ENCODE data around the gene MCRIP1.
A peak's percentile ranks its signal among the peaks of the same experiment; 100 is the strongest.

The MCRIP1 gene

DNA sequence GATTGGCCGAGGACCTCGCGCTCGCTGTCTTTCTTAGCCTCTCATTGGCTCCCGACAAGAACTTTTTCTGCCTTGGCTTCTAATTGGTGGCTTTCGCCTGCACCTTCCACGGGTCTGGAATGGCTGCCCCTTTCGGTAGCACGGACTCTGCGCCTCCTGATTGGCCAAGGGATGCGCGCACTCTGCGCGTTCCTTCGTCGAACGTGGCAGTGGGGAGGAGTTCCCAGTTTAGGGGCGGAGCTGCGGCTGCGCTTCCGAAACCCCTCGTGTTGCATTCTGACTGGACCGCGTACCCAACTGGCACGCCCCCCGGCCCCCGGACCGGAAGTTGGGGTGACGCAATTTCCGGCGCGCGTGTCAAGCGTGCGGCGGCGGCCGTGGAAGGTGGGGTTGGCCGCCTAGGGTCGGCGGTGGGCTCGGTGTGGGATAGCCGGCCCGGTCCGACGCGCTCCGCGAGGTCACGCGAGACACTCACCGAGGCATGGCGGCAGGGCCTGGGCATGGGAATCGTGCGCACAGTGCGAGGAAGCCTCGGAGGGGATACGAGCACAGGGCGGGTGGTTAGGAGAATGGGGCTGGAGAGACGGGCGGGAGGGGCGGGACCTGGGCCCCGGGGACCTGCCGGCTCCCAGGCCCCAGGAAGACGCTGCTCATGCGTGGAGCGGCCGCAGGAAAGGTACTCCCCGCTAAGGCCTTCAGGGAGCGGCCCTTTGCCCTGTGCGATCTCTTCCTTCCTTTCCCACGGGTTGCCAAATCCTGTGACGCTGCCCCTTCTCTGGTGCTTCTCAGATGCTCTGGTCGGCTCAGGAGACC is 27.9 kb upstream of the MCRIP1 start:
- peak; percentile 99 for DNase-seq

DNA sequence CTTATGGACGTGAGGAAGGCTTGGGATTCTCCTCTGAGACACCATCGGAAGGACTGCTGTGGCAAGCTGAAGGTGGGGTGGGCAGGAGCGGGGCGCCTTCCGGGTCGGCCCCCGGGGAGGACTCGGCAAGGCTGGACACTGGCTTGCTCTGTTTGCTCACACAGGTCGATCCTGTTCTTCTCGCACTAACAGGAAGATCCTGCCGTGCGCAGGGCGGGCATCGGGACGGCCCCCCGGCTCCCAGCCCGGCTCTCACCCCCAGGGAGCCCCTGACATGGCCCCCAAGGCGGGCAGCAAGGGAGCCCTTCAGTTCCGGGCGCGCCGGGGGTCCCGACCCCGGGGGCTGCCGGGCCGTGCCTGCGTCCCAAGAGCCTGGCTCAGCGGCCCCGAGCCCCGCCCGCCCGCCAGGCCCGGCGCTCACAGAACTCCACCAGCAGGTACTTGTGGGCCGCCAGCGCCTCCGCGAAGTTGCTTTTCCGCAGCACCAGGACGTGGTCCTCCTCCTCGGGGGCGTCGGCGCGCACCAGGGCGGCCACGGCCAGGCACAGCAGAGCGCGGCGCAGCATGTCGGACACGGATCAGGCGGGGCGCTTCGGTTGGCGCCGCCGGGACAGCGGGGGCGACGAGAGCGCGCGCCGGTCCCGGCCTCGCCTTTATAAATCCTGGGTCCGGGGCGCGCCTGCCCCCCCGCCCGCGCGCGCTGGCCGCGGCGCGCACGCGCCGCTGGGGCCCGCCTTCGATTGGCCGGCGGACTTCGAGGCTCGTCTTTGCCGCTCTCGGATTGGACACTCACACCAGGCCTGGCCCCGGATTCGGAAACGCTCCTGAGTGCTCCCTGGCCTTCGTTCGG is 27.0 kb upstream of the MCRIP1 start, which contains the start of gene P4HB:
TSS of gene P4HB (minus strand) at position 630 of the 850 bp plus-strand sequence. CDS start at position 566, 64 bp downstream.
- peak; percentile 96 for DNase-seq

DNA sequence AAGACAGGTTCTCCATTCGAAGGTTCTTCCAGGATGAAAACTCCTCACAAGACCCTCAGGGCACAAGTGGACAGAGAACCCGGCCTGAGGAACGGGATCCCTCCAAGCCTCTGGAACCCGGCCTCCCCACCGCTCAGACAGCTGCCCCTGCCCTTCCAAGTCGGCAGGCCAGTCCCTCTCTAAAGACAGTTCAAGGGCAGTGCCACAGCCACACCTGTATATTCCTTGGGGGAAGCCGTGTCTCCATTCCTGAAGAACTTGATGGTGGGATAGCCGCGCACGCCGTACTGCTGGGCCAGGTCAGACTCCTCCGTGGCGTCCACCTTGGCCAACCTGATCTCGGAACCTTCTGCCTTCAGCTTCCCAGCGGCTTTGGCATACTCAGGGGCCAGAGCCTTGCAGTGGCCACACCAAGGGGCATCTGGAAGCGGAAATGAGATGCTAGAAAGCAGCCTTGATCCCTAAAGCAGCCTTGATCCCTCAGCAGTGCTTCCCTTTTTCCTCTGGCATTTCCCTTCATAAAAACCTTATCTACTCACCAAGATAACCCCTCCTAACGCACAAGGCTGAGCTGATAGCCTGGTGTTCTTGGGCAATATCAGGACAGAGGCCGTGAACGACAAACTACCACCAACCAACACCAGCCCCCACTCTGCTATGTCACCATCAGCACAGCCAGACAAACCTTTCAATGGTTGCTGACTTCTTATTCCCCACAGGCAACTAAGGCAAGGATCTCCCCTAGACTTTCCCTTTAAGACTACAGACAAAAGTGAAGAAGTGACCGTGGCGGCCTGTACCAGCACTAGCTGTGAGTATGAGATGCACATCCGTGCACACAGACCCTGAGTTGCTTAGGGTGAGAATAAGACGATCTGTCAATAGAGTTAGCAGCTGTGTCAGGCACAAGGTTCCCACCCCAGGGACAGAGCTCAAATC is 26.1 kb upstream of the MCRIP1 start:
- DNase-seq, result no peak

DNA sequence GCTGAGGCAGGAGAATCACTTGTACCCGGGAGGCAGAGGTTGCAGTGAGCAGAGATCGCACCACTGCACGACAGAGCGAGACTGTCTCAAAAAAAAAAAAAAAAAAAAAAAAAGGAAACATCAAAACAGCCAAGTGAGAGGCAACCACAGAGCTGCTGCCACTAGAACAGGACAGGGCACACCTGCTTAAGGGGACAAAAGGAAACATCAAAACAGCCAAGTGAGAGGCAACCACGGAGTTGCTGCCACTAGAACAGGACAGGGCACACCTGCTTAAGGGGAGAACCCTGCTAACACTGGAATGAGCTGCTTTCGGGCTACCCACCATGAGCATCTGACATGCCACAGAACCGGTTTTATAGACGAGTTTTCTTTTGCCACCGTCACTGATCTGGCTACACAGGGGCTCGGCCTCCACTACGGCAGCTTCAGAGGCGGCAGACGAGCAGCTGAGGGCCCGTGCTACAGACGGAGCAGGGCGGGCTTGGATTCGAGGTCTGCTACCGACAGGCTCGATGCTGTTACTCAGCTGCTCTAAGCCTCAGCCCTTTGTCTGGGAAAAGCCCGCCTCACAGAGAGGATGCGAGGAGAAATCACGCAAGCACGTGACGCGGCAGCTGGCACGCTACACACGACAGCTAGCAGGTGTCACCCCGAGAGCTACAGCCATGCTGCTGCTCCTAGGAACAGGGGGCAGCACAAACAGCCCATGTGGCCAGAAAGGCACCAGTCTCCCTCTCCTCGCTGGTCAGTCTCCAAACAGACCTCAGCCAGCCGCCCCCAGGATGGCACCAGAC is 25.3 kb upstream of the MCRIP1 start:
- DNase-seq, result no peak

DNA sequence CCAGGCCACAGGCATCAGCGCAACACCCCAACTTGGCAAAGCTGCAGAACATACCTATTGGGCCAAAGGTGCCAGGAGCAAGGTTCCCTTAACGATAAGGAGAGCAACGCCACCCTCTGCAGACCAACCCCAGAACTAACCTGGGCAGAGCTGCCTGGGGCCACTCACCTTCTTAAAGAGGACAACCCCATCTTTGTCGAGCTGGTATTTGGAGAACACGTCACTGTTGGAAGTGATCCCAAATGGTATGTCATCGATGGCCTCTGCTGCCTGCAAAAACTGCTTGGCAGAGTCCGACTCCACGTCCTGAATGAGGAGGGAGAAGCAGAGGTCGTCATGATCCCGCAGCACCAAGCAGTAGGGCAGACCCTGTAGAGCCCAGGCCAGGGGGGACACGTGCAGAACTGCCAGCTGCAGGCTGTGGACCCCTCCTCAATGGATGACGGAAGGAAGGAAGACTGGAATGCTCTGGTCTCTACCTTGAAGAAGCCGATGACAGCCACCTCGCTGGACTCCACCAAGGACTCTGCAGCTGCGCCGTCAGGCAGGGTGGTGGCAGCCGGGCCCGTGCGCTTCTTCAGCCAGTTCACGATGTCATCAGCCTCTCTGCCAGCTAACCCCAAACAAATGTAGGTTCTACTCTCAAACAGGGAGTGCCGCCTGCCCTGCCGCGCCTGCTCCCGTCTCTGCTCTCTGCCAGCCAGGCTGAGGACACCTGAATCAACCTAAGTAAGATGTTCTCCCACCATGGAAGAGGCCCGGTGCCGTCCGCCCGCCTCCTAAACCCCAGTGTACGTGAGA is 22.1 kb upstream of the MCRIP1 start:
- no peak for DNase-seq

- no peak for DNase-seq
Measured at GRCh38 chr17:81852237-81852636, 19.1 kb upstream of the MCRIP1 start.

DNA sequence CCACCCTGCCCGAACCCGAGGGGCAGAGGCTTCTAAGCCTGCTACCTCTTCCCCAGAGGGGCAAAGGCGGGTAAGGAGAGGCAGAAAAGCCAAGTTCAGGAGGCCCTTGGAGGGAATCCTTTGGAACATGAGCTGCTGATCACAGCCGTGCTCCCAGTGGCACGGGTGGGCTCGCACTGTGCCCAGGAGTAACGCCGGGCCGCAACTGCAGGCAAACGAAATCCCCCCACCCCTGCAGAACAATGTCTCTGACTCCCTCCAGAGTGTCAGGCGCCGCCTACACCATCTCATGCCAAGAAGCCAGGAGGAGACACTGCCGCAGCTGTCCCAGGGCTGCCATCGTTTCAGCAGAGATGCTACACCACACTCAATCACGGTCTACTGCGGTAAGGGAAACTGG is 18.3 kb upstream of the MCRIP1 start:
- DNase-seq, result no peak

GRCh38 chr17:81849457-81849856 is 16.4 kb upstream of the MCRIP1 start:
- no peak for DNase-seq

GRCh38 chr17:81846743-81847689 is 13.9 kb upstream of the MCRIP1 start:
- no peak for DNase-seq

GRCh38 chr17:81845881-81846742 is 13.0 kb upstream of the MCRIP1 start:
- DNase-seq, result no peak

- DNase-seq, result no peak
Measured at GRCh38 chr17:81845361-81845760, 12.3 kb upstream of the MCRIP1 start.

- no peak for DNase-seq
Measured at GRCh38 chr17:81844887-81845286, 11.8 kb upstream of the MCRIP1 start.

DNA sequence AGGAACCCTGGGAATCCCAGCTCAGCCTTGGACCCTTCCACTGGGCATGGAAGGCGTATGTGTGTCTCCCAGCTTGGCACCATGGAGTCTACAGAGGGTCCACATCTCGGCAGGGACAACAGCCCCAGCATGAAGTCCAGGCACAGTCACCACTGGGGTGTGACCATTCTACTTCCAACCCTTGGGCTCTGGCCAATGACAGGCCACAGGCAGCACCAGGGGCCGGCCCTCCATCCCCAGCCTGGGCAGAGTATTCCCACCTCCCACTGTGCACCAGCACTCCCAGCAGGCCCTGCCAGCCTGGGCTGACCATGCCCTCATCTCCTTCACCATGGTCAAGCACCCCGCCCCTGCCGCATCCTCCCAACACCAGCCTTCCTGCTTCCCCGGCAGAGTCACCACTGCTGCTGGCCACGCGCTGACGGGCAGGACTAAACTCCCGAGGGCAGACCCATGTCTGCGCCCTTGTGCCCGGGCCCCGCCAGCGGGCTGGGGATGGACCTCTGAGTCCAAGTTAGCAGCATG is 11.3 kb upstream of the MCRIP1 start:
- DNase-seq, result no peak

DNA sequence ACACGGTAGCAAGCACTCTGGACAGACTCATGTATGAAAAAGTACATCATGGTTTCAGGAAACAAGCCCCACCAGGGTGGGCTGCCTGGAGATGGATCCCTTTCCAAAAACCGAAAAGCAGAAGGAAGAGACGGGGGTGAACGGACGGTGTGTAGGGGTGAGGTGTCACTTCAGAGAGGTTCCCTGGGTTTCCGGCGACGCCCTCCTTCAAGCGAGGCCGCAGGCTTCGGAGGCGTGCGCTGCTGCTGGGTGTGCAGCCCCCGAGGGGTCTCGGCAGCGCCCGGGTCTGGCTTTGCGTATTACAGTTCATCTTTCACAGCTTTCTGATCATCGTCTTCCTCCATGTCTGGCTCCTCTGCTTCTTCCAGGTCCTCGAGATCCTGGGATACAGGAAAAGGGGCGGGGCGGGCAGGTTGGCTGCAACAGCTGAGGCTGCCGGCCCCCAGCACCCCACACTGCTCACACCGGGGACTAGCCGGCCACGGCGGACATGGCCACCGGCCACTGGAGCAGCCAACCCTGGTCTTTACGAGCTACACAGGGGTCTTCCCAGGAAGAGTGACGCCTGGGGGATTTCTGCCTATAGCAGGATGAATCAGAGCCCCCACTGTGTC is 10.7 kb upstream of the MCRIP1 start:
- no peak for DNase-seq

DNA sequence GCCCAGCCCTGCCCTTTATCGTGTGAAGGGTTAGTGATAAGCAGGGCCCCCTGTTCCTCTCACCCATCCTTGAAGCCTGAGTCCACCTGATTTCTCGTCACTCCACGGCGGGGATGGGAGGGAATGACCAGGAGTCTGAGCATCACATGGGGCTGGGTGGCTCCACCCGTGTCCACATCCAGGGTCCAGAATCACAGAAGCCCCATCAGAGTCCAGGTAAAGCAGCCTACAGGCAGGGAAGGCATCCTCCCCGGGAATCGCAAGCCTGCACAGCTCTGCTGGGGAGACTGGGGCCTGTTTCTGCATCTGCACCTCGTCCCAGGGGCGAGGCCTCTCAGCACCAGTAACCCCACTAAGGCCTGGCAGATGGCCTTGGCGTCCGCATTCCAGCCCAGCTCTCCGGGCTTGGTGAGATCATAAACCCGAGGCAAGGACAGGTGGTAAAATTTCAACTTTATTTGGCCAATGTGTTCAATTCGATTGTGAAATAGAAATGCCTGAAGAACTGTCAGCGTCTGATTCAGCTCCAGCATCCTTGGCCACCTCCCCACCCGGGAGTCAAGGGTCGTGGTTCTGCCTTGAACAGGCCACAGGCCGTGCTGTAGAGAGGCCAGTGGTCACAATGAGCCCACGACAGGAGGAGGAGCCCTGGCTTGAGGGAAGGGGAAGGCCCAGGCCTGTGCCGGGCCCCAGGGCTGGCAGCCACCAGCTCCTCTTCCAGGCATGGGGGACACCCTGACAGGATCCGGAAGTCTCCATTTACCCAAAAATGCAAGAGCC is 9.8 kb upstream of the MCRIP1 start:
- DNase-seq, result no peak

GRCh38 chr17:81842378-81842724 is 9.3 kb upstream of the MCRIP1 start:
- no peak for DNase-seq

DNA sequence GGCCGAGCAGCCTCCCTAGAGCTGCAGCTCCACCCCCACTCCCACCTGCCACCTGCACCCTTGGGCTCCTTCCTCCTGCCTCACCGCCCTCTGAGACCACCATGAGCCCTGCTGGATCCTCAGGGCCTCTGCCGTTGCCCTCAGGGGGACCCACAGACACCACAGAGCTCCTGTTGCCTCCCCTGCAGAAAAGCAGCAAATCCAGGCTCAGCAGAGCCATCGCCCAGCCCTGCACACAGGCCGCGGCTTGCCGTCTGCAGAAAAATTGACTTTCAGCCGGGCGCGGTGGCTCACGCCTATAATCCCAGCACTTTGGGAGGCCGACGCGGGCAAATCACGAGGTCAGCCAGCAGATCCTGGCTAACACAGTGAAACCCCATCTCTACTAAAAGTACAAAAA is 8.8 kb upstream of the MCRIP1 start:
- no peak for DNase-seq
